SIG-M5 treated with dmso at 0.1 percent for 504 hours (cell line): ENCODE results near the gene WBP4.
"Not testable (repeated sequence)": the region's sequence is repeated elsewhere in the genome, so short reads cannot be mapped to it uniquely, and the experiment has no call there.

ENCODE experiments used
- DNase-seq: peaks from one replicate; lab custom pipeline; 2025; ENCODE audit not compliant: unreplicated experiment; lab: John Stamatoyannopoulos, UW

The WBP4 gene

DNA sequence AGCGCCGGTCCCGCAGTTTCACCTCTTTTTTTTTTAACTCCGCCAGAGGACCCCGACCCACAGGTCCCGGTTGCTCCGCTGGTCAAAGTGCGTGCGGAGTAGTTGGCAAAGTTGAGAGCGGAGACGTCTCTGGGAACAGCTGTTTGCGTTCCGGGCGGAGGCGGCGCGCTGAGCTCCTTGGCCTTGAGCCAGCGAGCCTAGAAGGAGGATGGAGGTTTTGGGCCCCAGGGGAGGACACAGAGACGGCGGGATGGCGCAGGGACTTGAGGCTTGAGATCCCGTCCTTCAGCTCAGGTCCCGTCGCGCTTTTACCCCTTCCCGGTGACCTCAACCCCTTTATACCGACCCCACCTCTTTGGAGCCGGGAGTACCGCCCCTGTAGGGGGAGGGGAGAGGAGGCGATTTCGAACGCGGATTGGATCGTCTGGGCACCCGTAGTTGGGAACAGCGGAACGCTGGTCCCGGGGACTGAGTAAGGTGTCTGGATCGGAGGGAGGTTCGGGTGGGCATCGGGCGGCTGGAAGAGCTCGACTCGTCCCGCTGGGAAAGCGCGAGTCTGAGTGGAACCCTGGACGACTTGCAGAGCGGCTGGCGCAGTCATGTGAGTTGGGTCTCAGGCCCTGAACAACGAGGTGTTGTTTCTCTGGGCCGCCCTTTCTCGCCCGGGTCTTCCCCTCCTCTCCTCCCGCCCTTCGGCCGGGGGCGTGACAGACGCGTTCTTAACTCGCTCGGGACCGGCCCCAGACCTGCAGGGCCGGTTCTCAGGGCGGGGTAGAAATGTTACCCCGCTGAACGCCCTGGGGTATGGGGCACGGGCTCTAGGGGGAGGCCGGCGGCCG lies at the start of gene WBP4:
Gene WBP4 (plus strand): TSS at position 435 of the 839 bp plus-strand sequence. CDS start 165 bp downstream, at position 600.
- DNase-seq, result peak; percentile 92

DNA sequence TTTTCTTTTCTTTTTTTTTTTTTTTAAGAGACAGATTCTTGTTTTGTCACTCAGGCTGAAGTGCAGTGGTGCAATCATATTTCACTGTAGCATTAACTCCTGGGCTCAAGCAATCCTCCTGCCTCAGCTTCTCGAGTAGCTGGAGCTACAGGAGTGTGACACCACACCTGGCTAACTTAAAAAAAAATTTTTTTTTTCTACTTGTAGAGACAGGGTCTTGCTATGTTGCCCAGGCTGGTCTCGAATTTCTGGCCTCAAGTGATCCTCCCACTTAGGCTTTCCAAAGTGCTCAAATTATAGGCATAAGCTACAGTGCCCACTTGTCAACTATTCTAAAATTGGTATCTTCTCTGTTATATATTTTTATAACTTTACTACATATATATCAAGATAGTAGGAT lies 48.8 kb upstream of the WBP4 start:
- DNase-seq, result no peak

DNA sequence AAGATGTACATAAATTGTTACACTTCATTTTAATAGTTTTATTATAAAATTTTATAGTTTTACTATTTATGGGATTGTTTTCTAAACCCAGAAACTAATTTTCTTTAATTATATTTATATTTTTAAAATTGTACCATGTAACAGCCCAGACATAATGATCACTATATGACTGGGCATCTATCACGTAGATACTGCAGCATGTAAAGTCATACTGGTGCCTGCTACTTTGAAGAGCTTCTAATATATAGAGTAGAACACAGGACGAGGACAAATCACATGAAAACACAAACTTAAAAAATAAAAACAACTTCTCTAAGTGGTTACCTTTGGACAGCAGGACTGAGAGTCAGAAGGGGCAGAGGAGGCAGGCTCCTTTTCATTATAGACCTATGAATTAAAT lies 47.5 kb upstream of the WBP4 start:
- DNase-seq, result no peak

GRCh38 chr13:41015920-41016319 lies 45.4 kb upstream of the WBP4 start:
- DNase-seq, result no peak

DNA sequence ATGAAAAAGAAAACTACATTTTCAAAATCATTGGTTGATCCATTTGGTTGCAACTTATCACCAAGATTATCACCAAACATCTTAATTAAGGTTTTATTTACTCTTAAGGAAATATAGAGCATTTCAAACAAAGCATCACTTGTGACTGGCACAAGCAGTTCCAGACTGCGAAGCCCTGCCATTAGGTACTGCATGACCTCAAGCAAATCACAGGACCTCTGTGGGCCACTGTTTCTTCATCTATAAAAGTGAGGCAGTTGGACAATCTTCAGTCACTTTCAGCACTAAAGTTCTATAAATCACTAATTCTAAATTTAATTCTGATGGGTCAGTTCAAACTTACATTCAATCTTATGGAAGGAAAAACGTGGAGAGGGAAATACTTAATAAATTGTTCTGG lies 44.1 kb upstream of the WBP4 start:
- peak; percentile 55 for DNase-seq

- DNase-seq, result peak; percentile 58
These were observed 43.3 kb upstream of the WBP4 start for GRCh38 chr13:41017817-41018601.

DNA sequence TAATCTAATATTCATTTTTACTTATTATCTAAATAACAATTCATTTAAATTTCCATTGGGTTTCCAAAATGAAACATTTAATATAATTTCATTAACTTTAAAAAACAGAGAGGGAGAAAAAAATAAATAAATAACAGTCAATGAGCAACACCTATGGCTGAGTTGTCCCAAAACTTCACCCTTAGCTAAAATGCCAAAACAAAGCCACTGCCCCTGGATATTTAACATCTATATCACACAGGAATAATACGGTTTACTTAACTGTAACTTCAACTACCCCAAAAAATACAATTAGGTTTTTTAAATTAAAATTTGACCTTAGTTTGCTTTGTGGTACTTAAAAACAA lies 42.7 kb upstream of the WBP4 start:
- peak; percentile 55 for DNase-seq

DNA sequence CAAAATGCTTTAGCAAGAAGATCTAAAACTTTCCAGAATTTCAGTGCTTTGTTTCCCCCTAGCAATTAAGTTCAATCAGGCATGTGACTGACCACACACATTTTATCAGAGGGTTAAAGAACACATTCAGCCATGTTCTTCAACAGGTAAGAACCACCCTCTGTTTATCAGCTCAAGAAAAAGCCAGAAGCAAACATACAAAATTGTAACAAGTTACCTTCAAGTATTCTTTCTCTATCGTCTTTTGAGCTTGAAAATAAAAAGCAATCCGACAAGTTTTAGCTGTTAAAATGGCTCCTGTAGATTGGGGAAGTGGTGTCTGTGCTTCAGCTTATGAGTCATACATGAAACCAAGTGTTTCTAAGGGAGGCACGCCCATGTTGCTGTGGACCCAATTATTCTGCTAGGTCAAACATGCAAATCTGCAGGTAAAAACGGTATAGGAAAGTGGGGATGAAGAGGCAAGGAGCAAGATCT lies 42.3 kb upstream of the WBP4 start, which contains the start of gene ELF1:
Gene ELF1 (minus strand): TSS at position 306 of the 477 bp plus-strand sequence. CDS start 37,262 bp downstream, outside the sequence.
- DNase-seq, result peak; percentile 98

- no peak for DNase-seq
These were observed 41.5 kb upstream of the WBP4 start for GRCh38 chr13:41019578-41020347.

DNA sequence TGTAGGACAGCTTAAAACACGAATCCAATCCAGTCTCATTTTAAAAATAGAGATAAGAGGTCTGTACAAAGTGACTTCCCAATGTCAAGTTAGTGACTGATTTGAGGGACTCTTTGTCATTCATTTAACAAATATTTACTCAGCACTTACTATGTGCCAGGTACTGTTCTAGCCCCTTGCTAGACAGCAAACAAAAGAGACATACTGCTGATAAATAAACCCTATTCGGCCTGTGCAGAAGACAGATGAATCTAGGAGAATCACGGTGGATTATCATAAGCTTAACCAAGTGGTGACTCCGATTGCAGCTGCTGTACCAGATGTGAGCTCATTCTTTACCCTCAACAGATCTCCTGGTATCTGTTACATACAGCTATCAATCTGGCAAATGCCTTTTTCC lies 35.8 kb upstream of the WBP4 start:
- no peak for DNase-seq

- no peak for DNase-seq
These were observed 34.5 kb upstream of the WBP4 start for GRCh38 chr13:41026788-41027187.

GRCh38 chr13:41028051-41028450 lies 33.3 kb upstream of the WBP4 start:
- DNase-seq, result no peak

GRCh38 chr13:41029629-41030028 lies 31.7 kb upstream of the WBP4 start:
- DNase-seq, result no peak

- DNase-seq, result no peak
These were observed 28.5 kb upstream of the WBP4 start for GRCh38 chr13:41032691-41033376.

DNA sequence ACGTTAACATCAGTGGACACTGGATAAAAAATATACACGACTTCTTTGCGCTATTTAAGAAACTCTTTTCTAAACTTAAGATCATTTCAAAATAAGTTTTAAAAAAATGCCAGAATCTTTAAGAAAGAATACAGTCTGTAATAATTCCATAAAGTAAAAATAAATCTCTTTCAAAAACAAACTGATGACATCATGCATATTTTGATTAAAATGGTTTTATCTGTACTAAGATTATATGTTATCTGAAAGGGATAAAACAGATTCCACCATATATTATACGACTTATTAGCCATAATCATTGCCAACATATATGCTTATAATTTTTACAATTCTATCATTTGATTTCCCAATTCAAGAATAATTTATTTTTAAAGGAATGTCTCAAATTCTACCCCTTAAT lies 26.9 kb upstream of the WBP4 start:
- no peak for DNase-seq

DNA sequence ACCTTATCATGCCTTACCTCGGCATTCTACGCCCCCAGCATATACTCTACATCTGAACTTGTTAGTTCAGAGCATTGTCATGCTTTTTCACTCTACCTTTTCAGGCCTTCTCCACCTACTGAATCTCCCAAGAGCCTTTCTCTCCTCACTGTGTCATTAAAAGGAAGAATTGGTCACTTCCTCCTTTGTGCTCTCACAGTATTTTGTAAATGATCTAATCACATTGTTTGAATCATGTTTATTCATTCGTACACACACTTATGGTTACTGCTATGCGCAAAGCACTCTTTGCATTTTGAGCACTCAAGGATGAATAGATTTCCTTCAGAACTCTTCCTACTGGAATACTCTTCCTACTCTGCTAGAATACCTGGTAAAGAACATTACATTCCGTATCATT lies 26.4 kb upstream of the WBP4 start:
- DNase-seq, result no peak

DNA sequence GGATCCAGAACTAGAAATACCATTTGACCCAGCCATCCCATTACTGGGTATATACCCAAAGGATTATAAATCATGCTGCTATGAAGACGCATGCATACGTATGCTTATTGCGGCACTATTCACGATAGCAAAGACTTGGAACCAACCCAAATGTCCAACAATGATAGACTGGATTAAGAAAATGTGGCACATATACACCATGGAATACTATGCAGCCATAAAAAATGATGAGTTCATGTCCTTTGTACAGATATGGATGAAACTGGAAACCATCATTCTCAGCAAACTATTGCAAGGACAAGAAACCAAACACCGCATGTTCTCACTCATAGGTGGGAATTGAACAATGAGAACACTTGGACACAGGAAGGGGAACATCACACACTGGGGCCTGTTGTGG lies 24.8 kb upstream of the WBP4 start:
- not testable (repeated sequence) for DNase-seq

- DNase-seq, result no peak
These were observed 21.6 kb upstream of the WBP4 start for GRCh38 chr13:41039746-41040145.

- no peak for DNase-seq
These were observed 20.6 kb upstream of the WBP4 start for GRCh38 chr13:41040584-41041334.

- DNase-seq, result not testable (repeated sequence)
These were observed 18.9 kb upstream of the WBP4 start for GRCh38 chr13:41042419-41042818.
